Choroid plexus epithelial cell (primary cell): Measurements from ENCODE around the gene KDM4C.
A peak's percentile ranks its signal among the peaks of the same experiment; 100 is the strongest.

Experiments used
- DNase-seq: peaks from one replicate; pipeline ENCODE4 v3.0.0-alpha.2; 2010; ENCODE audit warnings: low read depth
- H3K4me3 ChIP-seq: 2 replicates; pipeline ENCODE4 v1.5.1; 2011; ENCODE audit warnings: low read depth, mild to moderate bottlenecking, control low read depth, low read length, moderate library complexity
- CTCF ChIP-seq: conservative IDR thresholded peaks from 2 replicates; pipeline ENCODE4 v1.5.1; 2011; ENCODE audit warnings: low read depth, mild to moderate bottlenecking, control low read depth, inconsistent platforms, low read length, moderate library complexity

Gene KDM4C

GRCh38 chr9:7115606-7116005 is 357.8 kb downstream of the KDM4C start:
- no peak for TF ChIP-seq CTCF
- H3K4me3 ChIP-seq, result no peak overlapping the region
- no peak for DNase-seq

GRCh38 chr9:7117676-7118561 is 360.1 kb downstream of the KDM4C start:
- DNase-seq, result peak; percentile 69
- TF ChIP-seq CTCF, result no peak
- no peak overlapping the region for H3K4me3 ChIP-seq

GRCh38 chr9:7118633-7119032 is 360.9 kb downstream of the KDM4C start:
- TF ChIP-seq CTCF, result no peak
- DNase-seq, result no peak
- H3K4me3 ChIP-seq, result no peak overlapping the region

DNA sequence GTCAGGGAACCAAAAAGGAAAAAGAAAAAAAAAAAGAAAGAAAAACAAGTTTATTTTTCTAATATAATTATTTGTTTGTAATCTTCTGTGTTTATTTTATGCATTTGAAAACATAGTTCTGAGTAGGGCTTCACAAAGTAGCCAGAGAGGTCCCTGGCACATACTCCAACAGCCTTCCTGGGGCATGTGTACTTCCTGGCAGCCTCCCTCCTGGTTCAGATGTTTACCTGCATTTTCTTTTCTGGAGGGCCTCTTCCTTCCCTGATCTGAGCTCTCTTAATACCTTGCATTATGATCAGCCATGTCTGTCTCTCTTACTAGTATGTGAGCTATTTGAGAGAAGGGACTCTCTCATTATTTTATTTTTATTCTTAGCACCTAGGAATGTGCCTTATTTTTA is 361.8 kb downstream of the KDM4C start:
- no peak overlapping the region for H3K4me3 ChIP-seq
- no peak for DNase-seq
- TF ChIP-seq CTCF, result no peak

- no peak for DNase-seq
- no peak for TF ChIP-seq CTCF
Observed at GRCh38 chr9:7121055-7121454, 363.3 kb downstream of the KDM4C start.

GRCh38 chr9:7121664-7122063 is 363.9 kb downstream of the KDM4C start:
- DNase-seq, result no peak
- TF ChIP-seq CTCF, result no peak
- H3K4me3 ChIP-seq, result no peak overlapping the region

More at GRCh38 chr9:7121055-7121454, 363.3 kb downstream of the KDM4C start:
- H3K4me3 ChIP-seq, result no peak overlapping the region

- no peak for TF ChIP-seq CTCF
- no peak for DNase-seq
- no peak overlapping the region for H3K4me3 ChIP-seq
Observed at GRCh38 chr9:7123743-7124142, 366.0 kb downstream of the KDM4C start.
